SK-N-SH (cell line): ENCODE measurements around the gene SDR9C7. TPM values are rescaled to one million over a fixed set of nuclear protein-coding genes. Genes with fewer than 3 reads are reported as not detected.

ENCODE experiments used
- CTCF ChIA-PET: fragments of 300-600, 350-600 bp; formaldehyde crosslinking; extraction: SDS; loops from one replicate; lab custom pipeline; 2021; lab: Yijun Ruan, JAX
- POLR2A ChIA-PET: fragments of 350-600 bp; sonication (Branson Sonifier 250); formaldehyde crosslinking; extraction: SDS; loops from one replicate; lab custom pipeline; 2020; ENCODE audit warnings: antibody characterized with exemption, inconsistent platforms; lab: Yijun Ruan, JAX
- DNase-seq: peaks from one replicate; pipeline ENCODE4 v3.0.0; 2012
- H2AFZ ChIP-seq: fragments of 200-600 bp; sonication (generic); 2 replicates; pipeline ENCODE4 v1.8.1; 2016; ENCODE audit warnings: antibody characterized with exemption, mild to moderate bottlenecking, low read depth
- H3F3A ChIP-seq: fragments of 200-600 bp; sonication (generic); replicated peaks from 2 replicates; pipeline ENCODE3; 2016; ENCODE audit warnings: antibody characterized with exemption, mild to moderate bottlenecking; ENCODE audit not compliant: insufficient read depth
- H3K27ac ChIP-seq, 2 experiments: fragments of 200-500 bp in 1 of 2; fragments of 200-600 bp in 1 of 2; sonication (Bioruptor generic) in 1 of 2; sonication (generic), shearing (Covaris generic) in 1 of 2; 2 replicates each; pipeline versions ENCODE4 v1.5.1 to v1.6.1; 2014 to 2016; ENCODE audit warnings: low read depth in 2 of 2, inconsistent platforms in 1 of 2, low read length in 1 of 2, mild to moderate bottlenecking in 1 of 2, mixed read lengths in 1 of 2
- H3K27me3 ChIP-seq: fragments of 200-600 bp; sonication (generic), shearing (Covaris generic); 2 replicates; pipeline ENCODE4 v1.6.1; 2016; ENCODE audit warnings: mixed run types; ENCODE audit not compliant: insufficient read depth
- H3K36me3 ChIP-seq, 2 experiments: fragments of 200-500 bp in 1 of 2; fragments of 200-600 bp in 1 of 2; sonication (Bioruptor generic) in 1 of 2; sonication (generic) in 1 of 2; replicated peaks in 1 of 2; 2 replicates each; pipeline versions ENCODE3 to v1.5.1; 2014 to 2016; ENCODE audit warnings: low read length in 1 of 2, mild to moderate bottlenecking in 1 of 2; ENCODE audit not compliant: insufficient read depth in 2 of 2, control insufficient read depth in 1 of 2
- H3K4me1 ChIP-seq, 2 experiments: fragments of 200-500 bp in 1 of 2; fragments of 200-600 bp in 1 of 2; sonication (Bioruptor generic) in 1 of 2; sonication (generic), shearing (Covaris generic) in 1 of 2; 2 replicates each; pipeline versions ENCODE4 v1.5.1 to v1.6.1; 2014 to 2016; ENCODE audit warnings: low read depth in 1 of 2, low read length in 1 of 2, mixed run types in 1 of 2; ENCODE audit not compliant: insufficient read depth in 2 of 2, control insufficient read depth in 1 of 2
- H3K4me2 ChIP-seq: fragments of 200-600 bp; sonication (generic), shearing (Covaris generic); 2 replicates; pipeline ENCODE4 v1.6.1; 2017; ENCODE audit warnings: mixed run types
- H3K4me3 ChIP-seq, 2 experiments: fragments of 200-500 bp in 1 of 2; fragments of 200-600 bp in 1 of 2; sonication (Bioruptor generic) in 1 of 2; sonication (generic), shearing (Covaris generic) in 1 of 2; 2 replicates each; pipeline versions ENCODE4 v1.5.1 to v1.8.1; 2014 to 2016; ENCODE audit warnings: low read depth in 2 of 2, inconsistent platforms in 1 of 2, low read length in 1 of 2, mild to moderate bottlenecking in 1 of 2, mixed read lengths in 1 of 2, moderate library complexity in 1 of 2
- H3K79me2 ChIP-seq: fragments of 200-600 bp; sonication (generic); 2 replicates; pipeline ENCODE4 v1.8.1; 2017; ENCODE audit warnings: mild to moderate bottlenecking; ENCODE audit not compliant: insufficient read depth
- H3K9ac ChIP-seq: fragments of 200-600 bp; sonication (generic); 2 replicates; pipeline ENCODE4 v1.6.1; 2017; ENCODE audit warnings: mixed run types
- H3K9me2 ChIP-seq: fragments of 200-600 bp; sonication (generic); 2 replicates; pipeline ENCODE4 v1.6.1; 2017; ENCODE audit warnings: mixed run types
- H3K9me3 ChIP-seq: fragments of 200-600 bp; sonication (generic); 2 replicates; pipeline ENCODE4 v1.6.1; 2017; ENCODE audit warnings: mixed run types, mild to moderate bottlenecking, moderate library complexity
- H4K20me1 ChIP-seq: fragments of 200-600 bp; sonication (generic); 2 replicates; pipeline ENCODE4 v1.6.1; 2017; ENCODE audit warnings: mild to moderate bottlenecking, mixed run types; ENCODE audit not compliant: insufficient read depth
- CTCF ChIP-seq: fragments of 200-600 bp; sonication (generic); IDR thresholded peaks from 2 replicates; pipeline ENCODE4 v1.6.1; 2017; ENCODE audit warnings: antibody characterized with exemption, mild to moderate bottlenecking, moderate library complexity
- ELF1 ChIP-seq: IDR thresholded peaks from 2 replicates; pipeline ENCODE4 v1.4.0; 2012
- EP300 ChIP-seq, 2 experiments: IDR thresholded peaks; 2 replicates each; pipeline versions ENCODE4 v1.4.0 to v1.6.1; 2012; ENCODE audit warnings: borderline replicate concordance in 1 of 2, low read depth in 1 of 2, low read length in 1 of 2
- EZH2phosphoT487 ChIP-seq: fragments of 200-600 bp; sonication (generic); IDR thresholded peaks from 2 replicates; pipeline ENCODE4 v1.6.1; 2017; ENCODE audit warnings: low read depth, mixed run types, mild to moderate bottlenecking, antibody characterized with exemption, moderate library complexity, borderline replicate concordance
- FOXJ3 ChIP-seq: sonication (generic); formaldehyde crosslinking; IDR thresholded peaks from 2 replicates; pipeline ENCODE4 v1.5.1; 2020; ENCODE audit warnings: mild to moderate bottlenecking, missing genetic modification reagents
- GABPA ChIP-seq: IDR thresholded peaks from 2 replicates; pipeline ENCODE4 v1.4.0; 2012; ENCODE audit warnings: low read depth, mild to moderate bottlenecking
- GATA2 ChIP-seq: sonication (generic); formaldehyde crosslinking; IDR thresholded peaks from 2 replicates; pipeline ENCODE4 v1.5.0; 2020; ENCODE audit warnings: mild to moderate bottlenecking, missing genetic modification reagents
- JUND ChIP-seq: IDR thresholded peaks from 2 replicates; pipeline ENCODE4 v1.4.0; 2012
- MAX ChIP-seq: IDR thresholded peaks from 2 replicates; pipeline ENCODE4 v1.4.0; 2012; ENCODE audit warnings: low read depth
- MEF2A ChIP-seq: IDR thresholded peaks from 2 replicates; pipeline ENCODE4 v1.4.0; 2012; ENCODE audit warnings: low read depth, borderline replicate concordance
- NFIC ChIP-seq: IDR thresholded peaks from 2 replicates; pipeline ENCODE4 v1.4.0; 2012; ENCODE audit warnings: borderline replicate concordance
- POLR2AphosphoS5 ChIP-seq: IDR thresholded peaks from 2 replicates; pipeline ENCODE4 v1.6.1; 2012; ENCODE audit warnings: low read depth, low read length
- RAD21 ChIP-seq: IDR thresholded peaks from 2 replicates; pipeline ENCODE4 v1.6.1; 2012; ENCODE audit warnings: mild to moderate bottlenecking, low read length
- REST ChIP-seq: IDR thresholded peaks from 2 replicates; pipeline ENCODE4 v1.6.1; 2012; ENCODE audit warnings: mild to moderate bottlenecking, low read depth, low read length, moderate library complexity
- RFX5 ChIP-seq: IDR thresholded peaks from 2 replicates; pipeline ENCODE4 v1.6.1; 2012; ENCODE audit warnings: mild to moderate bottlenecking, improper control_type of control experiment, low read length
- RXRA ChIP-seq: IDR thresholded peaks from 2 replicates; pipeline ENCODE4 v1.4.0; 2012; ENCODE audit warnings: low read depth, mild to moderate bottlenecking, borderline replicate concordance
- SIN3A ChIP-seq: IDR thresholded peaks from 2 replicates; pipeline ENCODE4 v1.6.1; 2012; ENCODE audit warnings: low read depth, mild to moderate bottlenecking, low read length, moderate library complexity, borderline replicate concordance
- SMC3 ChIP-seq: IDR thresholded peaks from 2 replicates; pipeline ENCODE4 v1.6.1; 2012; ENCODE audit warnings: low read depth, low read length, improper control_type of control experiment
- TCF12 ChIP-seq: IDR thresholded peaks from 2 replicates; pipeline ENCODE4 v1.4.0; 2012
- USF1 ChIP-seq: IDR thresholded peaks from 2 replicates; pipeline ENCODE4 v1.4.0; 2012; ENCODE audit warnings: low read depth, borderline replicate concordance
- YY1 ChIP-seq: IDR thresholded peaks from 2 replicates; pipeline ENCODE4 v1.4.0; 2012; ENCODE audit warnings: low read depth, mild to moderate bottlenecking
- WGBS: methylation state at CpG from one replicate; pipeline ENCODE4 v1.1.6; 2017; ENCODE audit warnings: low lambda C conversion rate; 5-methylcytosine and 5-hydroxymethylcytosine counted together
- polyA plus RNA-seq, 3 experiments: library from polyadenylated mRNA; depleted of rRNA; stranded (reverse); fragments of >200 nt; gene quantifications; 2 replicates each; pipeline ENCODE4 v1.2.3, GENCODE V29; 2012

The SDR9C7 gene
- polyA plus RNA-seq, 1 of the 3 experiments (the other 2 are of a cell fraction) = not detected

GRCh38 chr12:56931474-56931978 is 2.7 kb downstream of the SDR9C7 start (continued):
- no peak for TF ChIP-seq FOXJ3 (CRISPR knock-in tag)
- no peak for TF ChIP-seq MEF2A
- TF ChIP-seq RXRA = no peak
- TF ChIP-seq RAD21 = no peak
- TF ChIP-seq SIN3A = no peak
- TF ChIP-seq MAX = no peak
- TF ChIP-seq, all 33 proteins: peak for 0

GRCh38 chr12:56930241-56930640 is 4.0 kb downstream of the SDR9C7 start:
- H4K20me1 ChIP-seq = no peaks in the 10 kb centered on the region
- H3K27ac ChIP-seq = no peak overlapping the region
- no peak for DNase-seq
- TF ChIP-seq GABPA = no peak
- no peak overlapping the region for H3K9ac ChIP-seq
- H3K36me3 ChIP-seq = no peaks in the 10 kb centered on the region
- no peaks in the 10 kb centered on the region for H3K9me2 ChIP-seq
- H3K4me3 ChIP-seq = no peak overlapping the region
- POLR2A ChIA-PET = no interaction called here
- no peaks in the 10 kb centered on the region for H3F3A ChIP-seq
- no peak overlapping the region for H3K4me2 ChIP-seq
- H2AFZ ChIP-seq = no peak overlapping the region
- WGBS = 54% methylated on average over 5 of the region's 8 CpGs
- no peaks in the 10 kb centered on the region for H3K9me3 ChIP-seq
- H3K4me1 ChIP-seq = peaks cover 0 to 4% of the 10 kb centered on the region in 2 experiments; a peak in 3 of 4 replicates
- peaks cover 5% of the 10 kb centered on the region; the same call in 1 of the 2 replicates for H3K27me3 ChIP-seq
- CTCF ChIA-PET = interaction anchor here (1.0 kb wide), 1 partner anchor 58 kb away, joined by 4 read pairs; no protein-coding TSS in a partner anchor
- no peaks in the 10 kb centered on the region for H3K79me2 ChIP-seq

- POLR2A ChIA-PET = no interaction called here
- no peak overlapping the region for H3K27ac ChIP-seq
- no peak overlapping the region for H3K9ac ChIP-seq
- H3K27me3 ChIP-seq = peaks cover 5% of the 10 kb centered on the region; the same call in 1 of the 2 replicates
- H4K20me1 ChIP-seq = no peaks in the 10 kb centered on the region
- H3F3A ChIP-seq = no peaks in the 10 kb centered on the region
- no peaks in the 10 kb centered on the region for H3K9me2 ChIP-seq
- 73% methylated on average over 3 of the region's 4 CpGs for WGBS
- H3K36me3 ChIP-seq = no peaks in the 10 kb centered on the region
- no peak overlapping the region for H2AFZ ChIP-seq
- no peak overlapping the region for H3K4me2 ChIP-seq
- no peaks in the 10 kb centered on the region for H3K9me3 ChIP-seq
- no peak for DNase-seq
- peaks cover 0 to 4% of the 10 kb centered on the region in 2 experiments; a peak in 3 of 4 replicates for H3K4me1 ChIP-seq
- no peak overlapping the region for H3K4me3 ChIP-seq
- CTCF ChIA-PET = interaction anchor here (1.0 kb wide), 1 partner anchor 58 kb away, joined by 4 read pairs; no protein-coding TSS in a partner anchor
- no peaks in the 10 kb centered on the region for H3K79me2 ChIP-seq
- TF ChIP-seq SMC3 (no peak), JUND (no peak), MAX (no peak), EP300 (IDR thresholded peaks at IDR 0.05; ENCODE audit: borderline replicate concordance in 1 of 2, low read depth in 1 of 2, low read length in 1 of 2) (no peak), TCF12 (no peak), GATA2 (CRISPR knock-in tag) (no peak), NFIC (no peak), REST (no peak), POLR2AphosphoS5 (no peak), ELF1 (no peak), SIN3A (no peak), EZH2phosphoT487 (no peak), RAD21 (no peak), CTCF (no peak), RFX5 (no peak), USF1 (no peak), YY1 (no peak)
- TF ChIP-seq, all 33 proteins: peak for 0
Observed at GRCh38 chr12:56929780-56930179, 4.4 kb downstream of the SDR9C7 start.
